Endothelial cell of umbilical vein (primary cell): ENCODE data around the gene CYTH1. TPM values are rescaled to one million over a fixed set of nuclear protein-coding genes. Genes with fewer than 3 reads are reported as not detected.

Experiments
- BruUV-seq: library from RNA; stranded (reverse); fragments of 400-500 nt; replicated peaks from 2 replicates; lab custom pipeline; 2021; lab: Mats Ljungman, UMichigan
- CTCF ChIA-PET: fragments of 300-600, 350-600 bp; sonication (Branson Sonifier 250); formaldehyde crosslinking; loops from one replicate; lab custom pipeline; 2021; ENCODE audit warnings: antibody characterized with exemption, inconsistent platforms; lab: Charles Lee
- POLR2A ChIA-PET: fragments of 300-600, 350-600 bp; sonication (Branson Sonifier 250); formaldehyde crosslinking; loops from one replicate; lab custom pipeline; 2021; ENCODE audit warnings: antibody characterized with exemption, inconsistent platforms; lab: Charles Lee
- DNase-seq: peaks from one replicate; pipeline ENCODE4 v3.0.0-alpha.2; 2011; ENCODE audit warnings: low read depth, low spot score
- FAIRE-seq: peaks from 2 replicates; lab custom pipeline; 2011; peaks lifted over from hg19 to GRCh38; lab: Jason Lieb, UNC
- H2AFZ ChIP-seq: 2 replicates; pipeline ENCODE4 v1.6.0; 2012; ENCODE audit warnings: low read depth, low read length, control low read depth, inconsistent platforms
- H3K27ac ChIP-seq: 2 replicates; pipeline ENCODE4 v1.5.1; 2011; ENCODE audit warnings: low read depth, mild to moderate bottlenecking, control low read depth, low read length, moderate library complexity; ENCODE audit not compliant: insufficient read depth
- H3K27me3 ChIP-seq, 2 experiments: 2 replicates each; pipeline versions ENCODE4 v1.6.0 to v1.6.1; 2011; ENCODE audit warnings: low read length in 2 of 2, mixed read lengths in 1 of 2; ENCODE audit not compliant: control insufficient read depth in 2 of 2, insufficient read depth in 2 of 2
- H3K36me3 ChIP-seq, 2 experiments: 2 replicates in 1 of 2; 3 replicates in 1 of 2; pipeline ENCODE4 v1.5.1; 2011; ENCODE audit warnings: low read length in 2 of 2, mild to moderate bottlenecking in 1 of 2, moderate library complexity in 1 of 2; ENCODE audit not compliant: control insufficient read depth in 2 of 2, insufficient read depth in 2 of 2; ENCODE audit errors: extremely low read depth in 1 of 2
- H3K4me1 ChIP-seq: 3 replicates; pipeline ENCODE4 v1.5.1; 2011; ENCODE audit warnings: mild to moderate bottlenecking, low read length; ENCODE audit not compliant: control insufficient read depth, insufficient read depth; ENCODE audit errors: extremely low read depth
- H3K4me2 ChIP-seq: 2 replicates; pipeline ENCODE4 v1.6.1; 2011; ENCODE audit warnings: low read length, control low read depth, mixed read lengths; ENCODE audit not compliant: insufficient read depth
- H3K4me3 ChIP-seq, 3 experiments: fragments of 200-600 bp in 1 of 3; sonication (generic), shearing (Covaris generic) in 1 of 3; replicated peaks in 1 of 3; 2 replicates each; pipeline ENCODE4 v1.5.1; 2011 to 2016; ENCODE audit warnings: control low read depth in 3 of 3, low read length in 3 of 3, mild to moderate bottlenecking in 2 of 3, inconsistent platforms in 1 of 3, low read depth in 1 of 3, moderate library complexity in 1 of 3; ENCODE audit not compliant: insufficient read depth in 1 of 3
- H3K79me2 ChIP-seq: 2 replicates; pipeline ENCODE4 v1.6.0; 2012; ENCODE audit warnings: low read length, inconsistent platforms; ENCODE audit not compliant: control insufficient read depth, insufficient read depth
- H3K9ac ChIP-seq: replicated peaks from 2 replicates; pipeline ENCODE3; 2011; ENCODE audit warnings: low read length, control low read depth; ENCODE audit not compliant: insufficient read depth; ENCODE audit errors: extremely low read depth
- H3K9me1 ChIP-seq: replicated peaks from 3 replicates; pipeline ENCODE4 v1.6.0; 2011; ENCODE audit warnings: mild to moderate bottlenecking, low read length; ENCODE audit not compliant: control insufficient read depth, insufficient read depth; ENCODE audit errors: extremely low read depth
- H3K9me3 ChIP-seq: replicated peaks from 2 replicates; pipeline ENCODE4 v1.5.1; 2012; ENCODE audit warnings: low read length, inconsistent platforms; ENCODE audit not compliant: control insufficient read depth, insufficient read depth
- H4K20me1 ChIP-seq: replicated peaks from 2 replicates; pipeline ENCODE3; 2011; ENCODE audit warnings: mild to moderate bottlenecking, low read length; ENCODE audit not compliant: control insufficient read depth, insufficient read depth; ENCODE audit errors: extremely low read depth
- CTCF ChIP-seq, 2 donors: IDR thresholded peaks; 1 replicate in 1 of 2; 2 replicates in 1 of 2; pipeline ENCODE4 v1.5.1; 2011; ENCODE audit warnings: low read length in 2 of 2, mild to moderate bottlenecking in 2 of 2, moderate library complexity in 2 of 2, control low read depth in 1 of 2, inconsistent platforms in 1 of 2, low read depth in 1 of 2; ENCODE audit not compliant: insufficient read depth in 1 of 2; ENCODE audit errors: extremely low read depth in 1 of 2
- EZH2 ChIP-seq: IDR thresholded peaks from 2 replicates; pipeline ENCODE4 v1.6.1; 2012; ENCODE audit warnings: borderline replicate concordance, low read depth, mild to moderate bottlenecking, moderate library complexity, low read length, inconsistent platforms; ENCODE audit not compliant: severe bottlenecking
- FOS ChIP-seq: IDR thresholded peaks from 2 replicates; pipeline ENCODE4 v1.6.1; 2011; ENCODE audit warnings: mild to moderate bottlenecking, low read length, moderate library complexity, borderline replicate concordance; ENCODE audit not compliant: insufficient read depth
- GATA2 ChIP-seq: IDR thresholded peaks from 2 replicates; pipeline ENCODE4 v1.7.0; 2011; ENCODE audit warnings: low read depth, mild to moderate bottlenecking, moderate library complexity, mixed read lengths, low read length; ENCODE audit not compliant: insufficient read length, insufficient read depth
- JUN ChIP-seq: IDR thresholded peaks from 2 replicates; pipeline ENCODE4 v1.6.1; 2011; ENCODE audit warnings: borderline replicate concordance, low read depth; ENCODE audit not compliant: insufficient read length, insufficient read depth
- MYC ChIP-seq: IDR thresholded peaks from one replicate; pipeline ENCODE4 v1.6.1; 2011; ENCODE audit warnings: mild to moderate bottlenecking, low read depth, low read length
- POLR2A ChIP-seq: IDR thresholded peaks from 2 replicates; pipeline ENCODE4 v1.6.1; 2012; ENCODE audit warnings: low read depth, mild to moderate bottlenecking, control low read depth, low read length
- POLR2AphosphoS5 ChIP-seq: IDR thresholded peaks from 2 replicates; pipeline ENCODE4 v1.6.1; 2012; ENCODE audit warnings: low read depth, mild to moderate bottlenecking, control low read depth, low read length, moderate library complexity; ENCODE audit not compliant: insufficient read depth
- dilution Hi-C: fragments of 300-500 bp; cut with MboI; formaldehyde crosslinking; loops from one replicate; pipeline ENCODE4 v1.15.0; 2019; ENCODE audit warnings: low sequenced_read_pairs; ENCODE audit not compliant: extremely low pct_ligation_motif_present
- intact Hi-C: fragments of 100-400 bp; cut with micrococcal nuclease; formaldehyde crosslinking; loops from one replicate; pipeline ENCODE4 v1.10.0; 2022
- polyA plus RNA-seq, 4 experiments: library from polyadenylated mRNA; depleted of rRNA in 3 of 4; stranded (reverse) in 3 of 4; unstranded in 1 of 4; fragments of >200 nt; gene quantifications; 2 replicates each; pipeline versions ENCODE4 v1.2.1 to v1.2.3, GENCODE V29; 2011 to 2012; ENCODE audit warnings: missing spikeins in 1 of 4
- total RNA-seq: library from RNA; stranded (reverse); gene quantifications from 2 replicates; pipeline ENCODE4 v1.2.3, GENCODE V29; 2021
- TF ChIP-seq, protein P1 (sequence below): IDR thresholded peaks from 2 replicates; pipeline ENCODE4 v1.6.1; 2011; ENCODE audit not compliant: insufficient read depth, insufficient read length

CYTH1 gene
- total and polyA plus RNA-seq, 2 donors (not counting 3 experiments of a cell fraction or from before 2014, with no cell fraction given): 35.9 to 49.9 TPM

DNA sequence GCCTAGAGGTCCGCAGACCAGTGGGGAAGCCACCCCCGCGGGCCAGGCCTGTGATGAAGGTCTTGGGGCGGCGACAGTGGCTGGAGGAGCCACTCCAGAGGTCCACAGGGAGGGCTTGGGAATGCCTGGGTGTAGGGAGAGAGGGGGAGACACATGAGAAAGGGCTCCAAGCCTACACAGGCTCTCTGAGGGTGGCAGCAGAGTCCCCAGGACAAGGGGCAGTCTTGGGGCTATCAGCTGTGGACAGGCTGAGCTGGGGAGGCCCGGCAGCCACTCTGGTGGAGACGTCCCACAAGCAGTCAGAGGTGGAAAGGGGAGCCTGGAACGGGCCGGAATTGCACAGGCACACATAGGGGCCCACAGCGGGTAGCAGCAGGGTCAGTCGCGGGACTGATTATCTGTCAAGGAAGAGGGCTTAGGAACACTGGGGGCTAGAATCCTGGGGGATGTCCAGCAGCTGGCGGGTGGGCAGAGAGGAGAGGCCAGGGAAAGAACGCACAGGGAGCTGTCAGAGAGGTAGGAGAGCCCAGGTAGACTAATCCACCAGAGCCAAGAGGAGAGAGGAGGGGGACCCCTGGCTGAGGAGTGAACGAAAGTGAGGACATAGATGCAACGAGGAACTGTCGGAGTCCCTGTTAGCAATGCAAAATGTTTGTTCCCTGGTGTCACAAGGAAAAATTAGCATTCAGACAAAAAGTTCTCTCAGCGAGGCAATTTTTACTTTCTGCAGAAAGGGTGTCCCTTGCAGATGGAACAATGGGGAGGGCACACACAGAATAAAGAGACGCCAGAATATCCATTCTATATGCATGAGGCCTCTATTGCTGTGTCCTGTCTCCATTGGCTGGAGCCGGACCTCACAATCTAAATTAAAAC is 111.0 kb downstream of the CYTH1 start:
- H3K4me2 ChIP-seq: no peak overlapping the region
- H3K27me3 ChIP-seq: no peaks in the 10 kb centered on the region
- intact Hi-C loops (no loop called here), dilution Hi-C loops (no loop called here)
- H3K9me3 ChIP-seq: no peaks in the 10 kb centered on the region
- H3K27ac ChIP-seq: no peak overlapping the region
- TF ChIP-seq POLR2A: no peak
- no peak for TF ChIP-seq CTCF (IDR thresholded peaks at IDR 0.05; ENCODE audit: extremely low read depth in 1 of 2, insufficient read depth in 1 of 2, low read depth in 1 of 2, low read length in 2 of 2)
- no peak for TF ChIP-seq JUN
- TF ChIP-seq MYC: no peak
- no peak for TF ChIP-seq FOS
- no peak for TF ChIP-seq POLR2AphosphoS5
- TF ChIP-seq GATA2: no peak
- no peak for TF ChIP-seq EZH2
- TF ChIP-seq, protein P1, sequence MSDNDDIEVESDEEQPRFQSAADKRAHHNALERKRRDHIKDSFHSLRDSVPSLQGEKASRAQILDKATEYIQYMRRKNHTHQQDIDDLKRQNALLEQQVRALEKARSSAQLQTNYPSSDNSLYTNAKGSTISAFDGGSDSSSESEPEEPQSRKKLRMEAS: no peak
- CTCF ChIA-PET: no interaction called here
- H3K4me3 ChIP-seq: no peak overlapping the region
- POLR2A ChIA-PET: no interaction called here
- DNase-seq (no peak), FAIRE-seq (no peak)
- no peak overlapping the region for H3K9ac ChIP-seq
- H3K4me1 ChIP-seq: peaks cover 8% of the 10 kb centered on the region
- peaks cover 5 to 19% of the 10 kb centered on the region in 2 experiments for H3K36me3 ChIP-seq
- no peak overlapping the region for H2AFZ ChIP-seq
- no TSS peak for BruUV-seq
- H3K79me2 ChIP-seq: no peaks in the 10 kb centered on the region
- H4K20me1 ChIP-seq: no peaks in the 10 kb centered on the region
- H3K9me1 ChIP-seq: no peaks in the 10 kb centered on the region
